Measurements from ENCODE around the gene FHIP1B. TPM values are rescaled to one million over a fixed set of nuclear protein-coding genes. Genes with fewer than 3 reads are reported as not detected.

The FHIP1B gene
- total RNA-seq, 1 experiment from 2014 or later, result 32.1 TPM

GRCh38 chr11:6251120-6251733 is 16.8 kb upstream of the FHIP1B start:
- POLR2A ChIA-PET, result interaction anchor here (1.3 to 1.6 kb wide), 3 partner anchors 10 to 48 kb away, joined by 5 read pairs; no protein-coding TSS in a partner anchor
- H3K79me2 ChIP-seq (ENCODE audit: insufficient read depth, low read length), result no peaks in the 10 kb centered on the region
- DNase-seq (ENCODE audit: low read depth, low spot score), result peak; percentile 64
- no TSS peak for BruUV-seq (replicated peaks)
- TF ChIP-seq RAD21 (IDR thresholded peaks at IDR 0.05; ENCODE audit: low read depth) (peak; percentile 68), SP1 (IDR thresholded peaks at IDR 0.05; ENCODE audit: low read depth) (no peak), JUND (IDR thresholded peaks at IDR 0.05) (no peak), POLR2AphosphoS5 (IDR thresholded peaks at IDR 0.05; ENCODE audit: low read depth, low read length) (no peak), ZNF274 (IDR thresholded peaks at IDR 0.05; ENCODE audit: low read depth, low read length) (no peak), CTCF (IDR thresholded peaks at IDR 0.05 in 2 of 3, conservative IDR thresholded peaks at IDR 0.05 in 1 of 3; ENCODE audit: borderline replicate concordance in 1 of 3, insufficient read depth in 1 of 3, low read depth in 2 of 3, low read length in 2 of 3) (peak; percentile 84 to 97 (median 92))
- H3K9me3 ChIP-seq (ENCODE audit: control insufficient read depth in 1 of 2, insufficient read depth in 1 of 2, low read depth in 1 of 2, low read length in 2 of 2), result no peaks in the 10 kb centered on the region
- ATAC-seq, result peak; percentile 99
- H3K9me2 ChIP-seq (ENCODE audit: insufficient read depth), result no peaks in the 10 kb centered on the region
- no peak overlapping the region for H3K27ac ChIP-seq (ENCODE audit: low read depth, low read length)
- no peak overlapping the region for H3K4me3 ChIP-seq (replicated peaks in 1 of 2; ENCODE audit: low read depth in 1 of 2, low read length in 2 of 2)
- RAD21 ChIA-PET (ENCODE audit: low non-redundant PET in 1 of 2, low total read pairs in 2 of 2, uncharacterized antibody in 2 of 2, unreplicated experiment in 2 of 2), result interaction anchor here (1.0 to 2.3 kb wide), 4 partner anchors 16 to 112 kb away, joined by 3 to 9 read pairs (median 6); no protein-coding TSS in a partner anchor
- no peak overlapping the region for H2AFZ ChIP-seq (ENCODE audit: low read depth, low read length, poor library complexity, severe bottlenecking)
- H3K27me3 ChIP-seq (ENCODE audit: insufficient read depth, low read length), result peaks cover 13% of the 10 kb centered on the region; the same call in 1 of the 2 replicates
- no peaks in the 10 kb centered on the region for H4K20me1 ChIP-seq (ENCODE audit: insufficient read depth)
- peaks cover 0 to 9% of the 10 kb centered on the region in 2 experiments; a peak in 2 of 4 replicates for H3K4me1 ChIP-seq (ENCODE audit: control insufficient read depth in 1 of 2, insufficient read depth in 2 of 2, low read length in 2 of 2)
- intact Hi-C loops (cut with micrococcal nuclease), result loop anchor here (1.0 kb wide), 2 partner anchors 64 to 102 kb away; no protein-coding TSS in a partner anchor
- no peak overlapping the region for H3K4me2 ChIP-seq (ENCODE audit: low read length)
- CTCF ChIA-PET, result interaction anchor here (0.6 to 4.4 kb wide), 27 partner anchors 7 to 360 kb away, joined by 3 to 69 read pairs (median 5); partner anchors contain the start of genes CAVIN3, CNGA4 and FHIP1B
- no peaks in the 10 kb centered on the region for H3K36me3 ChIP-seq (ENCODE audit: control insufficient read depth in 1 of 2, insufficient read depth in 2 of 2, low read length in 2 of 2)
- H3K9ac ChIP-seq (ENCODE audit: low read length), result no peak overlapping the region

Data from HCT116 (cell line).